ENCODE measurements around the gene PLCB4.

Gene PLCB4

DNA sequence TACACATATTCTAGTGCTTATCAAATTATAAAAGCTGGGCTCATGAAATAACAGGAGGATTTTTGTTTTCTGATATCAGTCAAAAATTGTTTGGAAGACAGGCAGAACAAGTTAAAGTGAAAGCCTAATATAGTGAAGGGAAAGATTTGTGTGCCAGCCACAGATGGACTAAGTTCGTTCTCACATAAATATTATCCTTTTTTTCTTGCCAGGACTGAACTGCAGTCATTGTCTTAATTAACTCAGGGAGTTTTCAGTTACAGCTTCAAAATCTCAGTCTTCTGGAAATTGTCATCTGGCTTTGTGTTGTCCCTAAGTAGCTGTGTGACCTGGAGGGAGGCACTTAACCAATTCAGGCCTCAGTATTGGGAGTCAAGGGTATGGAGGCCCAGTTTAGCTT lies 40.7 kb downstream of the PLCB4 start:
- DNase-seq, result no peak

DNA sequence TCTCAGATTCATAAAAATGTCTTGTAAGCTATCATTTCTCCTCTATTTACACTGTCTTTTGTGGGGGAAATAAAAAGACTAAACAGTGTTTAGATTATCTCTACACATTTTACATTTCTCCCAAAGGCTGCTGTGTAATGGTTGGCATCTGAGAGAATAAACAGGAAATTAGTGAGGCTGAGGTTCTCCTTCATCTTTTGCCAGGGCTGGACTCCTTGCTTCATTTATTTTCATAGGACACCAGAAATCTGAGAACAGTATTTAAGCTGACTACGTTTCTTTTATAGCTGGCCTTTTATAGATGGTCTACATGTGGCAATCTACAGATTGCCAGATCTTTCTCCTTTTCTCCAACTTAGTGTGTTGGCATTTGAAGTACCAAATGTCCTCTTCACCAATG lies 41.5 kb downstream of the PLCB4 start:
- no peak for DNase-seq

DNA sequence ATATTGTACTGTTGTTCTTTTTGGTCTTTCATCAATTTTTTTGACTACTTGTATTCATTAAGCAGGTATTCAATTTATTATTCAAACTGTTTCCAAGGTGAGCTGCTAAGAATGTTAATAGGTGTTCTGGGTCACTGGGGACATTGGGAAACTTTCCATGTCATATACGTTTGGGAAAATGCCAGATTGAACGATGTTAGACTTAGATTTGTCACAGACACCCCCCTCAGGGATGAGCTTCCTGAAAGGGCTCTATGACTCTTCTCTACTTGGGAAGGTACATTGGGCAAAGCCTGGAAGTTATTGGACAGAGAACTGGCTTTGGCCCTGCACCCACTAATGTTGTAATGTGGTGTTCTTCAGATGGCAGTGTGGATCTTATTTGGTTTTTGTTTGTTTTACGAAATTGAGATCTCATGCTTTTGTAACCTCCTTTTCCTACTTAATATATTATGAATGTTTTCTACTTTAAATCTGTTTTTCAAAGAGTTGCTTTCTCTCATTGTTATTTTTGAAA lies 42.1 kb downstream of the PLCB4 start:
- DNase-seq, result no peak

DNA sequence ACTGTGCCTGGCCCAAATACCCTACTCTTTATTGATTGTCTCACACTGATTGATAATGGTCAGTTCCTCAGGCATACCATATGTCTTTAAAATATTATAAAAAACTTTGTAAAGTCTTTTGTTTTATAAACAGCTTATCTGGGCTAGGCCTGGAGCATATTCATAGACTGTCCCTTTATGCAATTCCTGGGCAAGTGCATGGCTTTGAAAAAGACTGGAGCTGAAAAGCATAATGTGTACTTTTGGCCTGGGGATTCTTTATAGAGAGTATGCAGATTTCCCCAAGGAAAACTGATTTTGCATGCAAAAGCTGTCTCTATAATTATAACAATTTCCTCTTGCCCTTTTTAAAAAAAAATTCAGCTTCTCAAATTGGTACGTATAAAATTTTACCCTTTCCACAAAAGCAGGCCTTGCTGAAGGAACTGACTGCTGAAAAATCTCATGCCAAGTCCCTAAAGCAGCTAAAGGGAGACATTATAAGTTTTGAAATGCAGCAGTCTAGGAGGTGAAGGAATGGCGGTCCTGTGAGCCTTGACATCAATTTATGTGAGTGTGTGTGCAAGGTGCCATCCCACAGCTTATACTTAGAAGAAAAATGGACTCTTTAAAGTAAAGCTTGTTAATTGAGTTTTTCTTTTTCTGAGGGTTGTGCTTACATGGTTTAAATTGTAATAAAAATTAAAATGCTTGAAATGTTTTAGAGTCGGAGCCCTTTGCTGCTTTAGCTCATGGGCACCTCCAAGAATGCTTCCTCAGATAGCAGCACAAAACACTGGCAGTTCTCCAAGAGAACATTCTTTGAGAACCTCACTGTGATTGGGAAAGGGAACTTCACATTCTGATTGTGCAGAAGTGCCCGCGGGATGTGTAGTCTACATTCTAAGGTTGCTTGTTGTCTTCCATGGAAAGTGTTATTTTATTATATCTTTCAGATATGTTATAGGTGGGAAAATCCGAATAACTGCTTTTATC lies 43.9 kb downstream of the PLCB4 start:
- DNase-seq, result no peak

DNA sequence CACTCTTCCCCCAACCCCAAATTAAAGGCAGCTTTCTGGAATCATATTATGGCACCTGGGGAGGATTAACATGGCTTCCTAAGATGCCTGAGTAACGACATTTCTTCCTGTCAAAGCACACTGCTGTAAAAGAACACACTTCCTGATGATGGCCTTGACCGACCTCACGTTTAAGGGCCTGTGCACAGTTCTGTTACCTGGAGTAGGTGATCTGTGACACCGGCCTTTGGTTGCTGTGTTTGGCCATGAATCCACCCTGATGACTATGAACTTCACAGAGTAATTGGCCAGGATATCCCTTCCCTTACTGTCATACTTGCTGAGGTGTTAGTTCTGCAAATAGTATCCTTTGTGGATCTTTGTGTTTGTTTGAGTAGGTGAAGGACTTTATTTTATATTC lies 45.8 kb downstream of the PLCB4 start:
- no peak for DNase-seq

DNA sequence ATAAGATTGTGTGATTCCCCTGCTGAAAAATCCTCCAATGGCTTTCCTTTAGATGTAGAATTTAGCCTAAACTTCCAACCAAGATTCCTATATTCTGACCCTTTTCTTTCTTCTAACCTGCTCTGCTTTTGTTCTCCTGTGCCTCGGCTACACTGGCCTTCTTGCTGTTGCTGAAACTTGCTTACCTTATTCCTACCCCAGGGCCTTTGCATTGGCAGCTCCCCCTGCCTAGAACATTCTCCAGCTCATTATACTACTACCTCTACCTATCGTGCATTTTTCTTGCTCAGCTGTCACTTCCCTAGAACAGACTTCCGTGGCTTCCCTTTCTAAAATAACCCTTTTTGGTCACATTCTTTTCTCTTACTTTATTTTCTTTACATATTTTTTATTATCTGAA lies 48.7 kb downstream of the PLCB4 start:
- no peak for DNase-seq

DNA sequence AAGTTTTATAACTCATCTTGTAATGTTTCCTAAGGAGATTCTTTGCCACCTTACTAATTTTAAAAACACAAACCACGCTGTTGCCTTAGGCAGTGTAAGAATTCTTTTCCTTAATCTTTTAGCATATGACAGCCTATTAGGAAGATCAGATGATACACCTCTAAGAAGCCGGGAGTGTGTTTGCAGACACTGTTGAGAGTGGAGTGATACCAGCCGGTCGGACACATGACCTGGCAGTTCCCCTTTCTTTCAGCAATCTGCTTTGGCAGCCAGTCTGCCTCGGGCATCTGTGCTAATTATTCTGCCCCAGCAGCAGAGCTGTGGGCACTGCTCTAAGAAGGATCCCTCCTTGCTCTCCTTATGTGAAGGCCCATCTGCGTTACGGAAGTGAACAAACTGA lies 50.9 kb downstream of the PLCB4 start:
- DNase-seq, result no peak

DNA sequence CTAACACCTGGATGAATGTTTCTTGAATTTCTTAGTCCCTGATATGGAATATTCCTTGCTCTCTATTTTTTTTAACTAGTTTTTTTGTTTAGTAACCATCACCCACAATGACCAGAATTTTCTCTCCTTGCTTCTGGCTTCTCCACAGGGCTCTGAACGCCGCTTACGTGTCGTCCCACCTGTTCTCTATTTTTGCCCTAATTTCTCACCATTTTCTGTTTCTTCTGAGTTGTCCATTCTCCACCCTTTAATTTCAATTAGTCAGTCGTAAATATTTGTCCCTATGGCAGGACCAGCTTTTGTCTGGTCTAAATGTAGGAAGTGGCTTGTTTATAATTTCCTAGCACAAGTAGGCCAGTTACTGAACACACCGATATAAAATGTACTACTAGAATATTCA lies 52.3 kb downstream of the PLCB4 start:
- no peak for DNase-seq

DNA sequence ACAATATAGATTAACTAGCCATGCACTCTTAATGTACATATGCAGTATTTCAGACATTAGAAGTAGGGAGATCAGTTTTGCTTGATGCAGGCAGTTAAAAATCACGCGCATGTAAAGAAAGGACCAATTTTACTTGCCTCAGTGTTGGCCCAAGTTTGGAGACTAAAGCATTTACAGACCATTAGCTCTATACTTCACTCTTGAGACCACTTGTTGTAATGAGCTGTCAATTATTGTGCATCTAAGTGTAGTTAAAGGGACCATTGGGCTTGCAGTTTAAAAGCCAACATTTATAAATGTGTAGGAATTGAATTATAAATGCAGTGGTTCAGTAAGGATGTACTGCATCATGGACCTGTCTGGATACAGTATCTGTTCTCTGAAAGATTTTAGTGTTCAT lies 53.7 kb downstream of the PLCB4 start:
- no peak for DNase-seq

DNA sequence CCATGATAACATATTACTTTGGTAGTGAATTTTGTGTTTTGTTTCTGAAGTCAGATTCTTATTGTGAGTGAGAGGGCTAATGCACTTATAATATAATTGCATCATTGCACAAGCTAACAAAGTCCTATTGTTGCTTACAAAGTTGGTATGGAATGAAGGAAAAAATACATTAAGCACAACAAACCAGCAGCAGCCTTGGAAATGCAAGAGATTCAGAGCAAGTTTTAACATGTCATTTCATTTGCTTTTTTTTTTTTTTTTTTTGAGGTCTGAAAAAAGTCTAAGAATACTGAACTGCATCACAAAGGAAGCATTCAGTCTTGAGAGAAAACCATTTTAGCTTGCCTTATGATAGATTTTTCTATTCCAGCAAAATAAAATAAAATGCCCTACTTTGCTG lies 57.6 kb downstream of the PLCB4 start:
- no peak for DNase-seq

DNA sequence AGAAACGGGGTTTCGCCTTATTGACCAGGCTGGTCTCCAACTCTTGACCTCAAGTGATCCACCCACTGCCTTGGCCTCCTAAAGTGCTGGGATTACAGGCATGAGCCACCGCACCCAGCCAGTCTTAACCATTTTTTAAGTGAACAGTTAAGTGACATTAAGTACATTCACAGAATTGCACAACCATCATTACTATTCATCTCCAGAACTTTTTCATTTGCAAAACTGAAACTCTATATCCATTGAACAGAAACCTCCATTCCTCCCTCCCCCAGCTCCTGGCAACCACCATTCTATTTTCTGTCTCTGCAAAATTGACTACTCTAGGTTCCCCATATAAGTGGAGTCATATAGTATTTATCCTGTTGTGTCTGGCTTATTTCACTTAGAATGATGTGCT lies 59.7 kb downstream of the PLCB4 start:
- DNase-seq, result no peak

DNA sequence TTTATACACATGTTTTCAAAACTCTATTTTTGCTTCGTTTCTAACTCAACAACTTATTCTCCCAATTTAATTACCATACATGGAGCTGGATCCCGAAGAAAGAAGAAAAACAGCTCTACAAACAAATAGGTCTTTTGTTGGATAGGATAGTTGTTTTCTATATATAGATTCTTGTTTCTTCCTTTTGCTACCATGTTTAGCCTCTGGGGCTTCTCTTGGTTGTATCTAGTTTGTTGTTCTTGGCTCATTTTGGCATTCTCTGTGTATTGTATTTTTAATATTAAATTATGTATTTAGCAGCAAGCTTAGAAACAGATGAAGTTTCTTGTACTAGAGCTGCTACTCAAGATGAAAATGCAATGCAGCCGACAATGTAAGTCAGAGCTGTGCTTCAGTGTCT lies 60.9 kb downstream of the PLCB4 start:
- DNase-seq, result no peak

DNA sequence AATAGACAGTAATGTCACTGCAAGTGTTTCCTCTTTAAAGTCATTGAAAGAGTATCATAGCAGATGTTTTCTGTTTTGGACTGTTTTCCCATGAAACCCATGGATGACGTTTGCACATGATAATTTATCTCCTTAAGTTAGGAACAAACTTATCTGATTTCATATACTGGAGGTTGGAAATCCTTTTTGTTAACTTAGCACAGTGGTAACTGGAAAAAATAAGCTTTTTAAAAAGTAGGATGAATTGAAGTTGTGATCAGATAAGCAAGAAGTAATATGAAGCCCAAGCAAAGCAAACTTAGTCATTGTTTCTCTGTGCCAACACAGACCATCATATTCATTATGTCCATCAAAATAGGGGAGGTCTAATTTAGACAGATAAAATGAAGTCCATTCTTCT lies 61.6 kb downstream of the PLCB4 start:
- DNase-seq, result no peak

DNA sequence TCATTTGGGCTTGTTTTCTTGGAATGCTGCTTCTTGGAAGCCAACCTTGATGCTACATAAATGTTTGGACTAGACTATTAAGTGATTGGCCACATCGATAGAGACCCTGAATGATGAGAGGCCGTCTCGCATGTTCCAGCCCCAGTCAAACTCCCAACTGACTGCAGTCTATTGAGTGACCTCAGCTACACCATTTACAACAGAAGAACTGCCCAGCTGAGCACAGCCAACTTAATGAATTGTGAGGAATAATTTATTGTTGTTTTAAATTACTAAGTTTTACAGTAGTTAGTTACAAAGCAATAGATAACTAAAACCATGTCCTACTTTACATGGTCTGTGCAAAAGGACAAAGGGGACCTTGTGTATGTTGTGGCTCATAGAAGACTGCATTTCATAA lies 63.0 kb downstream of the PLCB4 start:
- no peak for DNase-seq

DNA sequence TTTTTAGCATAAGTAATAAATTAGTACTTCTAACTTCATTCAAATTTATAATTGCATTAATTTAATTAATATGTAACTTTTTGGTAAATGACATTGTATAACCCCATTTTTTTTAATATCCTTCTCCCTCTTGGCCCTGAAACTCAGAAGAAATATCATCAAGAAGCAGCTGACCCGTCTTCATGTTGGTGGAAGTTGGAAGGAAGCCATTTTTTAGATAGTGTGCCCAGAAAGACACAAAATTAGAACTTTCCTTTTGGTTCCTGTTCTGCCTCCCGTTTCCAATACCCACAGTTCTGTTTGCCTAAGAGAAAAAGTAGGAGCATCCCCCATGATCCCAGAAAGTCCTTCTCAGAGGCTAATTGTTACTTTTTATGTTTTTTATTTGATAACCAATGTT lies 65.5 kb downstream of the PLCB4 start:
- DNase-seq, result no peak

DNA sequence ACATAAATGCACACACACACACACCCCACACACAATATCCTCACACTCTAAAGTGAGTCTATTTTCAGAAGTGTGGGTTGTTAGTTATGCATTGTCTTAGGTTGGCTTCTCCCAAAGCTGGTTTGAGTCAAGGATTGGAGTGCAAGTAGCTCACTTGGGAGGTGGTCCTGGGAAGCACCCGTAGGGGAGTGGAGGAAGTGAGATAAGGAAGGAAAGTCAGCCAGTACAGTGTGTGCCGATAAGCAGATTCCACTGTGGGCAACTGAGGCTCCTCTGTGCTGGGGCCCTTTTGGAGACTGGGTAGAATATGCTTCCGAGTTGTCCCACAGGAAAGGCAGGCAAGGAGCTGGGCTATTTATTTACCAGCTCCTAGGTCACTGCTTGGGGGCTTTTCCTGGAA lies 67.2 kb downstream of the PLCB4 start:
- no peak for DNase-seq

DNA sequence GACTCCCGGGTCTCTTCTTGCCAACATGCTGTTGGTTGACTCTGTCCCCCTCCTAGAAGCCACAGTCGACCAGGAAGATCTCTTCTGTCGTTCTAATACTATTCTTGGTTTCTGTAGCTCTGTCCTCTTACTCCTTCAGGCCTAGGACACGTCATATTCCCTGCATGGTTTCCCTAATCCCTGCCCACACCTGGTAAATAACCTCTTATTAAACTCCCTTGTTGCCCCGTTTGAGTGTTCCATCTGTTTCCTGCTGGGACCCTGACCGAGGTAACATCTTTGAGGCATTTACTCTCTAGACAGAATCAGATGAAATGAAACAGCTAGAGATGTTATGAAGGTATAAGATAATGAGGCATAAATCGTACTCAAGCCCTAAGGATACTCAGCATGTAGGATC lies 68.1 kb downstream of the PLCB4 start:
- no peak for DNase-seq

DNA sequence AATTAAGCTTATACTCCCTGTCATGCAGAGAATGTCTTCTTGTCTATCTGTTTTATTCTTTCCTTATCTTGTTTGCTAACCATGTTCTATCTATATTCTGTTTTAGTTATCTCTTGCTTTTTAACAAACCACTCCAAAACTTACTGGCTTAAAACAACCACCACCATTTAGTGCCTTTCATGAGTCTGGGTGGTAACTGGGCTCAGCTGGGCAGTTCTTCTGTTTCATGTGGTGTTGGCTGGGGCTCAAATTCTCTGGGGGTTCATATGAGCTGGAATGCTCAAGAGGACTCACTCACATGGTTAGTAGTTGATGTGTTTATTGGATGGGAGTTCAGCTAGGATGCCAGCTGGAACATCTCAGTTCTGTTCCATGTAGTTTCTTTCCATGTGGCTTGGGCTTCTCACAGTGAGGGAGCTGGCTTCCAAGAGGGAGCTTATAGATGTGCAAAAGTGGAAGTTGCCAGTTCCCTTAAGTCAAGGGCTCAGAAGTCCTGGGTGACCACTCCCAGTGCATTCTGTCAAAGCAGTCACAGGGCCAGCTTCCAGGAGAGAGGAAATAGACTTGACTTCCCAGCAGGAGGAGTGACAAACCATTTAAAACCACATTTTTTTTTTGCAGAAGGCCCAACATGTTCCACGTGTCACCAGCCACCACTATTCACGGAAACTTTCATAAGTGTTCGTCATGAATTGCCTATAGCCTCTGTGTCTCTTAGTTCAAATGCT lies 70.4 kb downstream of the PLCB4 start:
- DNase-seq, result no peak

DNA sequence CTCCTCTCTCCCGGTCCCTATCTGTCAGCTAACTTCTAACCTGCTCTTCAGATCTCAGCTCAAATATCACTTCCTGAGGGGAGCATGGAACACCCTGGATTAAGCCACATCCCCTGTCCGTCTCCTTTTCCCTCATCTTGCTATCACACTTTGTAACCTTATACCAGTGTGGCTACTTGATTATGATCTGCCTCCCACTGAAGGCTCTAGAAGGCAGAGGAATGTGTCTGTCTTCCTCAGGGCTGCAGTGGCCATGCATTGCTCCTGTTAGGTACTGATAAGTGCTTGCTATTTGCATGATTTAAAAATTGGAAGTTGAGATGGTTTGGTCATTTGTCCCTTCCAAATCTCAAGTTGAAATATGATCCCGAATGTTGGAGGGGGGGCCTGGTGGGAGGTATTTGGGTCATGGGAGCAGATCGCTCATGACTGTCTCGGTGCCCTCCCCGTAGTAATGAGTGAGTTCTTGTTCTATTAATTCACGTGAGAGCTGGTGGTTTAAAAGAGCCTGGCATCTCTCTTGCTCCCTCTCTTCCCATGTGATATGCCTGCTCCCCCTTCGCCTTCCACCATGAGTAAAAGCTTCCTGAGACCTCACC lies 71.4 kb downstream of the PLCB4 start:
- DNase-seq, result no peak

DNA sequence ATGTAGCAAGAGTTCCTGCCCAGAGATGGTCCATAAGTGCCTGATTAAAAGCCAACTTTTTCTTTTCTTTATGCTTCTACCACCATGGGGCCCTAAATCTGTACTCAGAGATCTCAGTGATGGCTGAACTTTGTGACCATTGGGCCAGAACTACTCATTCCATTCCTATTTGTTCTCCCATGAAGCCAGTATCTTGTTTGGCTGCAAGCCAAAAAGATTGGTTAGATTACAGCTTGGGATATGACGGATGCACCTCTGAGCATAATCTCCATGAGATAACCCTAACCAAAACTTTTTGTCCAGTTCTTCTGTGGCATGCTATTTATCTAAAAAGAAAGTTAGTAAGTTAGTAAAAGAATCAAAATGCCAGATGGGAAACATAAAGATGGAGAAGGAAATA lies 72.2 kb downstream of the PLCB4 start:
- no peak for DNase-seq

DNA sequence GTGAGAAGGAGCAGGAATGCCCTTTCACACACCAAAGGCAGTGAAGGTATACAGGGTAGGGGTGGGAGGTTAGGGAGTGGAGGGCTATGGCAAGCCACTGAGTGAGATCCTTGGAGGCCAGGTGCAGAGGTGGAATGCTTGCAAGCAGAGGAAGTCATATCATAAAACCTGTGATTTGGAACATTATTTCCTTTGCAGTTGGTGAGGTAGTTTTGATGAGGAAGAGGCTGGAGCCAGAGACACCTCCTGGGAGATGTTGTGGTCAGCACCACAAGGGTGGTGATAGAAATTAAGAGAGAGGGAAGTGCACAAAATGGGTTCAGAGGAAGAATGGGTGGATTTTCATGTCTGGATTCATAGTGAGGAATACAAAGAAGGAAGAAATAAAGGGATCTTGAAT lies 73.0 kb downstream of the PLCB4 start:
- no peak for DNase-seq

DNA sequence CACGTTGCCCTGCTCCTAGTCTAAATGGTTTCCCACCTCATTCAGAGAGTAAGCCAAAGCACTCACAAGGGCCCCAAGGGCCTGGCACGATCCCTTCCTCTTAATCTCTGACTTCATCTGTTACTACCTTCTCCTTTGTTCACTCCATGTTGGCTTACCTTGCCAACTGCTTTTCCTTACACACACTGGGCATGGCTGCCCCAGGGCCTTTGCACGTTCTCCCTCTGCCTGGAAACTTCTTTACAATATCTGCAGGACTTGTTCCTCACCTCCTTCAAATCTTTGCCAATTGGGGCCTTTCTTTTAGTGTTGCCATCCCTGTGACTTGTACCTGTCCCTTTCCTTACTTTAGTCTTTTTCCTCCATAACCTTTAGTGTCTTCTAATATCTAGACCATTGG lies 73.9 kb downstream of the PLCB4 start:
- no peak for DNase-seq

DNA sequence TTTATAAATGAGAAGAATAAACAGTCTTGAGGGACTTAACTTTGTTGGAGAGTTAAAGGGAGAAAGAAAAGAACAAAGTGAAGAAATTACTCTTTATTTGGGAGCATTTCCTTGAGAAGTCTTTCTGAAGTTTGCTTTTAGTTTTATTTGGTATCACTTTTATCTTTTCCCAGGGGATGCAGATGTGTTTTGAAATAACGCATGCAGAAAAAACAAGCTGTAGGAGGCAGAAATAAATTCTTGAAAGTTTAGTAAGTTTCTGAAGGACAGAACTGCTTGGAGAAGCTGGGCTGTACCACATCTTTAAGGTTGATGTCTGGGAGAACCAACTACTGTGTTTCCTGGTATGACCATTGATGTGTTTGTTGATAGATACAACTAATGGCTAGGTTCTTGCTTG lies 75.0 kb downstream of the PLCB4 start:
- DNase-seq, result no peak

DNA sequence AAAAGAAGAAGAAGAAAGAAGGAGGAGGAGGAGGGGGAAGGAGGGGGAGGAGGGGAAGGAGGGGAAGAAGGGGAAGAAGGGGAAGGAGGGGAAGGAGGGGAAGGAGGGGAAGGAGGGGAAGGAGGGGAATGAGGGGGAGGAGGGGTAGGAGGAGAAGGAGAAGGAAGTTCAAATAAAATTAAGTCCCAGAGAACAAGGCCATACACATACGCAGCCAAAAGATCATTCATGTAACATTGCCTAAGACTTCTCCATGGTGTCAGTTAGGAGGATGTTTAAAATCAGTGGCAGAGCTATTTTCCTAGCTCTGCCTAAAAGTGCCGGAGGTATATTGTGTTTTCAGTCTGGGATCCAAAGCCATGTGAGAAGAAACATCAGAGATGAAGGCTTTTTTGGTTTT lies 75.8 kb downstream of the PLCB4 start:
- no peak for DNase-seq

All from AML-193 (cell line).